SU-DHL-6 (cell line): Measurements from ENCODE around the gene GDF10.

Source experiments
- CTCF ChIP-seq: fragments of 200-600 bp; sonication (generic); IDR thresholded peaks from one replicate; pipeline ENCODE4 v1.5.1; 2017; ENCODE audit warnings: antibody characterized with exemption, mild to moderate bottlenecking, low read length, moderate library complexity; ENCODE audit not compliant: insufficient read depth, poor library complexity, severe bottlenecking
- EZH2phosphoT487 ChIP-seq: fragments of 200-600 bp; sonication (generic), shearing (Covaris generic); conservative IDR thresholded peaks from 2 replicates; pipeline ENCODE4 v1.6.1; 2018; ENCODE audit warnings: mild to moderate bottlenecking, antibody characterized with exemption, low read length, moderate library complexity, mixed read lengths

GRCh38 chr10:47277352-47278151 is 22.4 kb upstream of the GDF10 start:
- no peak for TF ChIP-seq CTCF
- TF ChIP-seq EZH2phosphoT487, result no peak
